Stimulated activated CD8-positive, alpha-beta memory T cell treated with anti-CD3 and anti-CD28 coated beads, Interleukin-4, amount 100 ng/mL, for 24 hours (primary cell): ENCODE measurements around the gene SLIRP.
"Not testable (repeated sequence)": the region's sequence is repeated elsewhere in the genome, so short reads cannot be mapped to it uniquely, and the experiment has no call there.

Source experiments
- DNase-seq: peaks from one replicate; pipeline ENCODE4 v3.0.0-alpha.2; 2020; ENCODE audit warnings: low read depth

SLIRP gene

DNA sequence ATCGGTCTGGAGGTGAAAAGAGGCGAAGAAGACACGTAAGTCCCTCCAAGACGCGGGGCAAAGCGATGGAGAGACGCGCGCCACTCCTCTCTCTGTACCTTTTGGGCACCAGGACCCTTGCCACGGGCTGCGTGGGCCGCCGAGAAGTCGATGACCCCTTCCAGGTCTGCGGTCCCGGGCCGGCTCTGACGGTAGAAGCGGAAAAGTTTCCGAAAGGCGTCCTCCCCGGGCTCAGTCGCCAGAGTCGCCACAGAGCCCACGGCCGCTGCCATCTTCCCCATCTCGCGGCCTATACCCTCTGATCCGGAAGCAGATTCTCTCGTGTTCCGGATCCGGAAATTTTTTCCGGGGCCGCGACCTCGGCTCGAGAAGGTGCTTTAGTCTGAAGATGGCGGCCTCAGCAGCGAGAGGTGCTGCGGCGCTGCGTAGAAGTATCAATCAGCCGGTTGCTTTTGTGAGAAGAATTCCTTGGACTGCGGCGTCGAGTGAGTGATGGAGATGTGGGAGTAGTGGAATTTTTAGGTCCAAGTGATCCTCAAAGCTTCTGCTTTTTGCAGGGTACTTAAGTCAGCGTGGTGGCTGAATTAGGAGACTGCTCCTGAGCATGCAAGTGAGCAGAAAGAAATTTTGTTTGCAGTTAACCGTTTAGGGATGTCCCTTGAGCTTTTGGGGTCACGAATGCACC, at the start of gene SLIRP, which contains the start of gene ALKBH1:
Gene SLIRP (plus strand): TSS at position 380 of the 685 bp plus-strand sequence. CDS start 9 bp downstream, at position 389.
Gene ALKBH1 (minus strand): TSS at position 300 of the 685 bp plus-strand sequence. CDS start 19 bp downstream, at position 281.
- DNase-seq = peak; percentile 75

DNA sequence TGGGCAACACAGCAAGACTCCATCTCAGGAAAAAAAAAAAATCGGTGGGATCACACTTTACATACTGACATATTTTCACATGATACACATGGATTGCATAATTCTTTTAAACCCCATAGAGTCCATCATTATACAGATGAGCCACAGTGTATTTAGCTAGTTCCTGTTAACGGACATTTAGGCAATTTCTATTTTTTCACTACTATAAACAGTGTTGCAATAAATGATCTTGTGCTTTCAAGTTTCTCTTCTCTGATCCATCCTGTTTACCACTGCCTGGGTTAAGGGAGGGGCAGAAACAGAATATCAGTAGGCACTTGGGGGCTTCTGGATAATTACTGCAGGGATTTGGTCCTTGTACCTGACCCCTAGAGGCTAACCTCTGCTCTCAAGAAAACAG, 48.1 kb upstream of the SLIRP start:
- DNase-seq = no peak

DNA sequence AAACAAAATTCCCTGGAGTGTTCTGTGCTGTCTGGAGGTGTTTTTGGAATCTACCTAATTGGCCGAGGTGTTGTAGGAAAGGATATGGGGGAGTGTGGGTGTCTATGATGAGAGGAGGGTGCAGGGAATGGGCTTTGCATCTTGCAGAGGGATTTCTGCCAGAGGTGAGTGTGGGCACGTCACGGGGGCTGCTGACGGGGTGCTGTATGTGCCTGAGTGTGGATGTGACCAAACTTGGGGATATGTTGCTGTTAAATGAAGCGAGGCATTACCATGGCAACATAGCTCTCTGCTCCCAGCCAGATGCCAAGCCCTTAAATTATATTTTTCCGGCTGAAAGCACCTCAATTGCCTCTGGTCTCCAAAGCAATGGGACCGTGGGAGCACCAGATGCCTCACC, 47.1 kb upstream of the SLIRP start:
- DNase-seq = no peak

DNA sequence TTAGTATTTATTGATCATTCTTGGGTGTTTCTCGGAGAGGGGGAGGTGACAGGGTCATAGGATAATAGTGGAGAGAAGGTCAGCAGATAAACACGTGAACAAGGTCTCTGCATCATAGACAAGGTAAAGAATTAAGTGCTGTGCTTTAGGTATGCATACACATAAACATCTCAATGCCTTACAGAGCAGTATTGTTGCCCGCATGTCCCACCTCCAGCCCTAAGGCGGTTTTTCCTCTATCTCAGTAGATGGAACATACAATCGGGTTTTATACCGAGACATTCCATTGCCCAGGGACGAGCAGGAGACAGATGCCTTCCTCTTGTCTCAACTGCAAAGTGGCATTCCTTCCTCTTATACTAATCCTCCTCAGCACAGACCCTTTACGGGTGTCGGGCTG, 46.3 kb upstream of the SLIRP start:
- not testable (repeated sequence) for DNase-seq

DNA sequence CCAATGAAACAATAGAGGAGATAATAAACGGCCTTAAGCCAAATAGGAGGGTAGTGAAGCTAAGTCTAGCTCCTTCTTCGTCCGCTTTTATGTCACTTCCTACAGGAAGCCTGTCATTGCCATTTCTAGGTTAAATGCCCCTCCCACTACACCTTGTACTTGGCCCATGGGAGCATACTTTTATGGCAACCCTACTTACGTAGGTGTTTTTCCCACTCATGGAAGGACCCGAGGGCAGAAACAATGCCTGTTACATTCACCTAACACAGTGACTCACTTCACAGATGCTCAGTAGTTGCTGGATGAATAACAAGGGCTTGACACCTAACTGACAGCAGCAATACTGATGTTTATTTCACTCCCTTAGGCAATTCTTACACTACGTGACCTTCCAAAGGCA, 44.6 kb upstream of the SLIRP start:
- DNase-seq = no peak

- DNase-seq = no peak
Measured at GRCh38 chr14:77667331-77667730, 40.6 kb upstream of the SLIRP start.

- no peak for DNase-seq
Measured at GRCh38 chr14:77673193-77673592, 34.7 kb upstream of the SLIRP start.

- no peak for DNase-seq
Measured at GRCh38 chr14:77674931-77675330, 33.0 kb upstream of the SLIRP start.

DNA sequence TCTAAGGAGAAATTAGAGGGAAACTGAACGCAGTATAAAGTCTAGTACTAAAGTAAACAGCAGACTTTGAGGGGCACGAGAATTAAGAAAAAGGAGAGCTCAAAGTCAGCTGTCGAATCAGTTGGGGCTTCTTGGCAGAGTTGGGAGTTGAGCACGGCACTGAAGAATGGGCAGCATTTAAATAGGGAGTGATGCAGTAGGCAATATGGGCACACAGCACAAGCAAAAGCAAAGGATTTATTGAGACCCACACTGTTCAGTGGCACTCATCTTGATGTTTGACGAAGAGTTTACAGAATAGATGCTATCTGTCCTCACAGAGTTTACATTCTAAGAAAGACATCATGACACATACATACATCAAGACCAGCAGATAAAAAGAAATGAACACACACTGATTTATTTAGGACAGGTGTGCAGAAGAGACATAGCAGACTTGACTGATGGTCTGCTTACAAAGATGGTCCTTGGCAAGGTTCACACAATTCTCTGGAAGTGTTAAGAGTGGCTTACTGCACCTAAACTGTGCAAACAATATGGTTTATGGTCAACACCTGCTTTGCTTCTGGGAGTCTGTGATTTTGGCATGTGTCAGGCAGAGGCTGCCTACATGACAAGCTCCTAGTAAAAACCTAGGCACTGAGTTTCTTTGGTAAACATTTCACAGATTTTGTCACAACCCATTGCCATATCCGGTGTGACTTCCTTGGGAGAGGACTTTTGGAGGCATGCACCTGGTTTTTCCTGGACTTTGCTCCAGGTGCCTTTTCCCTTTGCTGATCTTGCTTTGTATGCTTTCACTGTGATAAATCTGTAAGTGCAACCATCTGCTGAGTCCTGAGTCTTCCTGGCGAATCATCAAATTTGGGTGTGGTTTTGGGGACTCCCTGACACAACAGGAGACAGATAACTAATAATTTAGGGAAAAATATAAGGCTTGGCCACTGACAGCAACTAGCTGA, 26.4 kb upstream of the SLIRP start:
- no peak for DNase-seq

- DNase-seq = no peak
Measured at GRCh38 chr14:77682158-77682553, 25.7 kb upstream of the SLIRP start.

- DNase-seq = no peak
Measured at GRCh38 chr14:77691259-77691658, 16.6 kb upstream of the SLIRP start.

- DNase-seq = no peak
Measured at GRCh38 chr14:77707355-77707723, 564 bp upstream of the SLIRP start.

DNA sequence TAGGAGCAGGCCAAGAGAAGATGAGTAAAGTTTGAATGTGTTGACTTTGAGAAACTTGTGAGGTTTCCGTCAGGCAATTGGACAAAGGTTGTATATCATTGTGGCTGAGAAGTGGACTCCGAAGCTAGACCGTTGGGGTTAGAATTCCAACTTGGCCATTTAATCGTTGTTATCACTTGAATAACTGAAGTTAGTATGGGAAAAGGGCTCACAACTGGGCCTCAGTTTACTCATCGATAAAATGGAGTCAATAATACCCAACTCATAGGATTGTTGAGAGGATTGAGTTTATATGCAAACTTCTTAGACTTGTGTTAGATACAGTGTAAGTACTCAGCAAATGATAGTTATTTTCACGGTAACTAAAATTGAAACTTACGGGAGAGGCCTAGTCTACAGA, 846 bp downstream of the SLIRP start:
- no peak for DNase-seq

- DNase-seq = no peak
Measured at GRCh38 chr14:77709412-77709811, 1.5 kb downstream of the SLIRP start.

- no peak for DNase-seq
Measured at GRCh38 chr14:77710364-77710763, 2.5 kb downstream of the SLIRP start.

- DNase-seq = no peak
Measured at GRCh38 chr14:77714926-77715325, 7.0 kb downstream of the SLIRP start.

DNA sequence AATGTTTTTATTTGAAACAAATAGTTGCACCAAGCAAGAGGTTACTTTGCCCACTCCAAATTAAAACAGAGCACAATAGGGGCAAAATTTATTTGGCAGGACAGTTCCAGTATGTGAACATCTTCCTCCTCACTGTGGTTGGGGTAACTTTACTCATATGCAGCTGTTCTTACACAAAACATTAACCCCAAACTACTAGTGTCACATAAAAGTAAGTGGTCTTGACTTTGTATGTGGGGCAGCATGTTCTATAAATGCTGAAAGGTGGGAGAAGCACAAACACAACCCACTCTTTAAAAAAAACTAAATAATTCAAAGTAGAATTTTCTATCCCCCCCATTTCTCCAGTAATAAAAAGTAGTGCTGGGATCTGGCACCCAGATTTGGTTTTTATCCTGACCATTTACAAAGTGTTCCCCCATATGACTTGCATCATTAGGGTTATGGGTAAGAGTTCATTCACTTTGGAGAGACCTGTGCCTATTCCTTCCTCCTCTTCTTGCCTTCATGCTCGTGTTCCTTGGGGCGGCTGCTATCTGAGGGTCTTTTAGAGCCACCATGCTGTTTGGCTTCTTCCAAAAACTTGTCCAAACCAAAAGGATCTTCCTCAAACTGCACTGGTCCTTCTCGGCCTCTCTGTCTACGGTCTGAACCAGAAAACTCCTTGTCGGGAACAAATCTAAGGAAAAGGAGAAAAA, 9.9 kb downstream of the SLIRP start:
- no peak for DNase-seq

DNA sequence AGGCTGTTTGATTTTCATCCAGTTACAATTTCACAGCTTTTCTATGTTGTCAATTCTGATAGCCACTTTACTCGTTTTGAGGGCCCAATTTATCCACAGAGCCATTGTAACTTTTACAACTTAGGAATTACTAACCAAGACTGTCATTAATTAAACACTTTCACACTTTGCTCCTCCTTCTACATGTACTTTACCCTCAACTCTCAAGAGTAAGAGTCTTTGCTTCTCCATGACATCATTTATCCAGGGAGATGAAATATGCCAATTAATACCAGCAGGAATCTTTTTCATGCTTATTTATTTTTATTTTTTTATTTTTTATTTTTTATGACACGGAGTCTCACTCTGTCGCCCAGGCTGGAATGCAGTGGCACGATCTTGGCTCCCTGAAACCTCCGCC, 13.5 kb downstream of the SLIRP start:
- DNase-seq = no peak

- no peak for DNase-seq
Measured at GRCh38 chr14:77722301-77722700, 14.4 kb downstream of the SLIRP start.

DNA sequence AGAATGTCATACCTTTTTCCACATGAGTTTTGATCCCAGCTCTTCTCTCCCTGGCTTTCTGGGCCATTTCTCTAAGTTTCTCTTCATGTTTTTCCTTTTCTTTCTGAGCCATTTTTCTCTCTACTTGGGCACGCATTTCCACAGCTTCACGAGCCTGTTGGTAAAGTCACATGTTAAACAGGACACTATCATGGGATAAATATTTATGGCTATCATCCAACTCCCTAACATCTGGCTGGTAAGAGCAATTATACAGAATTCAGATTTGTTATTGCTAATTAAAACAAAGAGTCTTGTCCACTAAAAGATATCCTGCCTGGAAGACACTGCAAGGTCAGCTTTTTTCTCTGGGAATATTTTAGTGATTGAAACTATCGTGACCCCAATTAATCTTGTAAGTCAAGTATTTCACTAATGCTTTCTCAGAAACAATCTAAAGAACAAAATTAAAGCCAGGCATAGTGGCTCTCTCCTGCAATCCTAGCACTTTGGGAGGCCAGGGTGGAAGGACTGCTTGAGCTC, 23.1 kb downstream of the SLIRP start:
- DNase-seq = no peak

GRCh38 chr14:77738559-77739250, 30.8 kb downstream of the SLIRP start:
- DNase-seq = no peak

DNA sequence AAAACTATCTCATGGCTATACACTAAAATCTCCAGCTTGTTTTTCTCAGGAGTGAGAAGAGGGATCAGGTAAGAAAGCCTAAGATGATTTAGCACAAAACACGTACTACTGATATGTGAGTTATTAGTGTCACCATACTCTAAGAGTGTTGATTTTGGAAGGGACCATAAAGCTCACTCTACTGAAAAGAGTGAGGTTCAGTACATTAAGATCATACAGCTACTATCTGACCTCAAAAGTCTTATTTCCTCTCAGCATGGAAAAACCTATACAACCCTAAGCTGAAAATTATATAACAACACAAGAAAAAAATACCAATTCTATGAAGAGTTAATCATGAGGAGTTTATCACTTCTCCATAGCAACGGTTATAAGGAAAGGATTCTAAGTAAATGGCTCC, 33.5 kb downstream of the SLIRP start:
- no peak for DNase-seq
